Activated CD4-positive, alpha-beta memory T cell treated with anti-CD3 and anti-CD28 coated beads for 36 hours (primary cell): ENCODE results near the gene ARSJ. TPM values are rescaled to one million over a fixed set of nuclear protein-coding genes. Genes with fewer than 3 reads are reported as not detected.

ENCODE experiments used
- total RNA-seq, 2 experiments: library from RNA; stranded (reverse); gene quantifications; one replicate each; pipeline ENCODE4 v1.2.3, GENCODE V29; 2021

ARSJ gene
- total RNA-seq, 2 experiments from 2014 or later = 0.07 TPM; not detected in 1

Other genes with a start within 250 kb of the ARSJ start
- gene CAMK2D, start 217.9 kb downstream of the ARSJ start, total RNA-seq = 10 to 100 TPM; 82.5 to 82.9 TPM